AG08396 (cell line): ENCODE data around the gene CFAP46.
A peak's percentile ranks its signal among the peaks of the same experiment; 100 is the strongest.
"Not testable (repeated sequence)": the region's sequence is repeated elsewhere in the genome, so short reads cannot be mapped to it uniquely, and the experiment has no call there.

Experiments used
- DNase-seq: peaks from one replicate; pipeline ENCODE4 v3.0.0; 2012; ENCODE audit warnings: low spot score, mixed read lengths

CFAP46 gene

GRCh38 chr10:132979491-132980425 lies 37.4 kb upstream of the CFAP46 start:
- no peak for DNase-seq

- DNase-seq, result no peak
Observed at GRCh38 chr10:132978542-132978941, 36.2 kb upstream of the CFAP46 start.

GRCh38 chr10:132977807-132978206 lies 35.4 kb upstream of the CFAP46 start:
- DNase-seq, result no peak

- no peak for DNase-seq
Observed at GRCh38 chr10:132977076-132977475, 34.7 kb upstream of the CFAP46 start.

- no peak for DNase-seq
Observed at GRCh38 chr10:132975831-132976682, 33.7 kb upstream of the CFAP46 start.

- peak; percentile 68 for DNase-seq
Observed at GRCh38 chr10:132974886-132975830, 32.8 kb upstream of the CFAP46 start.

GRCh38 chr10:132974249-132974796 lies 32.0 kb upstream of the CFAP46 start:
- DNase-seq, result no peak

GRCh38 chr10:132973903-132974241 lies 31.5 kb upstream of the CFAP46 start:
- no peak for DNase-seq

- no peak for DNase-seq
Observed at GRCh38 chr10:132972986-132973902, 30.9 kb upstream of the CFAP46 start.

GRCh38 chr10:132972149-132972985 lies 30.0 kb upstream of the CFAP46 start:
- DNase-seq, result no peak

- no peak for DNase-seq
Observed at GRCh38 chr10:132971448-132972148, 29.2 kb upstream of the CFAP46 start.

- DNase-seq, result no peak
Observed at GRCh38 chr10:132970641-132971438, 28.5 kb upstream of the CFAP46 start.

- no peak for DNase-seq
Observed at GRCh38 chr10:132967540-132967939, 25.2 kb upstream of the CFAP46 start.

GRCh38 chr10:132965411-132966057 lies 23.2 kb upstream of the CFAP46 start:
- DNase-seq, result no peak

GRCh38 chr10:132964707-132965410 lies 22.5 kb upstream of the CFAP46 start:
- DNase-seq, result not testable (repeated sequence)

GRCh38 chr10:132964231-132964630 lies 21.9 kb upstream of the CFAP46 start:
- DNase-seq, result no peak

GRCh38 chr10:132963430-132963960 lies 21.1 kb upstream of the CFAP46 start:
- no peak for DNase-seq
